A673 (cell line): ENCODE data around the gene APLP2. TPM values are rescaled to one million over a fixed set of nuclear protein-coding genes. Genes with fewer than 3 reads are reported as not detected.

Experiments used
- BruUV-seq: library from RNA; stranded (reverse); fragments of 400-500 nt; replicated peaks from 2 replicates; lab custom pipeline; 2021; lab: Mats Ljungman, UMichigan
- CTCF ChIA-PET: fragments of 300-600 bp; sonication (Branson Sonifier 250); formaldehyde crosslinking; loops from one replicate; lab custom pipeline; 2022; ENCODE audit warnings: antibody characterized with exemption; lab: Charles Lee
- POLR2A ChIA-PET: fragments of 300-600 bp; sonication (Branson Sonifier 250); formaldehyde crosslinking; loops from one replicate; lab custom pipeline; 2022; ENCODE audit warnings: antibody characterized with exemption; ENCODE audit not compliant: low non-redundant PET; lab: Charles Lee
- DNase-seq: peaks from one replicate; pipeline ENCODE4 v3.0.0-alpha.2; 2015; ENCODE audit warnings: low spot score
- H3K27ac ChIP-seq: fragments of 200-600 bp; sonication (generic); 2 replicates; pipeline ENCODE4 v1.5.1; 2016; ENCODE audit warnings: mixed run types, low read depth, mild to moderate bottlenecking, mixed read lengths, antibody characterized with exemption, low read length; ENCODE audit not compliant: poor library complexity, severe bottlenecking
- H3K27me3 ChIP-seq: fragments of 200-600 bp; sonication (generic); replicated peaks from 2 replicates; pipeline ENCODE4 v1.6.1; 2017; ENCODE audit warnings: mixed run types, low read depth, mild to moderate bottlenecking, mixed read lengths, antibody characterized with exemption, low read length; ENCODE audit not compliant: insufficient read depth, poor library complexity
- H3K36me3 ChIP-seq: fragments of 200-600 bp; sonication (generic); 2 replicates; pipeline ENCODE4 v1.6.1; 2016; ENCODE audit warnings: mixed run types, mild to moderate bottlenecking, mixed read lengths, antibody characterized with exemption, low read length; ENCODE audit not compliant: insufficient read depth, poor library complexity, severe bottlenecking
- H3K4me1 ChIP-seq: fragments of 200-600 bp; sonication (generic); 2 replicates; pipeline ENCODE4 v1.6.1; 2017; ENCODE audit warnings: mixed run types, mild to moderate bottlenecking, mixed read lengths, antibody characterized with exemption, low read length; ENCODE audit not compliant: insufficient read depth, poor library complexity, severe bottlenecking
- H3K4me3 ChIP-seq: fragments of 200-600 bp; sonication (generic); 2 replicates; pipeline ENCODE4 v1.5.1; 2016; ENCODE audit warnings: low read depth, mixed run types, mild to moderate bottlenecking, mixed read lengths, low read length; ENCODE audit not compliant: poor library complexity, severe bottlenecking
- H3K9me3 ChIP-seq: fragments of 200-600 bp; sonication (generic); 2 replicates; pipeline ENCODE4 v1.6.1; 2016; ENCODE audit warnings: mixed run types, low read depth, mild to moderate bottlenecking, mixed read lengths, antibody characterized with exemption, low read length; ENCODE audit not compliant: poor library complexity, severe bottlenecking
- EZH2 ChIP-seq: fragments of 200-600 bp; sonication (generic); IDR thresholded peaks from 2 replicates; pipeline ENCODE4 v1.6.1; 2017; ENCODE audit warnings: borderline replicate concordance, low read depth, mild to moderate bottlenecking, mixed read lengths, antibody characterized with exemption, low read length; ENCODE audit not compliant: poor library complexity, severe bottlenecking
- intact Hi-C: fragments of 100-400 bp; cut with micrococcal nuclease; formaldehyde crosslinking; loops from one replicate; pipeline ENCODE4 v1.10.0; 2022; ENCODE audit not compliant: unreplicated experiment
- total RNA-seq: library from RNA; stranded (reverse); gene quantifications from 2 replicates; pipeline ENCODE4 v1.2.3, GENCODE V29; 2021
- TF ChIP-seq, protein P1 (sequence below): fragments of 300-800, 200-600 bp; sonication (generic); conservative IDR thresholded peaks from 2 replicates; pipeline ENCODE4 v1.5.1; 2017; ENCODE audit warnings: low read depth, mild to moderate bottlenecking, antibody characterized with exemption, low read length, moderate library complexity, mixed read lengths

Gene APLP2
- total RNA-seq, 1 experiment from 2014 or later: 175 TPM

DNA sequence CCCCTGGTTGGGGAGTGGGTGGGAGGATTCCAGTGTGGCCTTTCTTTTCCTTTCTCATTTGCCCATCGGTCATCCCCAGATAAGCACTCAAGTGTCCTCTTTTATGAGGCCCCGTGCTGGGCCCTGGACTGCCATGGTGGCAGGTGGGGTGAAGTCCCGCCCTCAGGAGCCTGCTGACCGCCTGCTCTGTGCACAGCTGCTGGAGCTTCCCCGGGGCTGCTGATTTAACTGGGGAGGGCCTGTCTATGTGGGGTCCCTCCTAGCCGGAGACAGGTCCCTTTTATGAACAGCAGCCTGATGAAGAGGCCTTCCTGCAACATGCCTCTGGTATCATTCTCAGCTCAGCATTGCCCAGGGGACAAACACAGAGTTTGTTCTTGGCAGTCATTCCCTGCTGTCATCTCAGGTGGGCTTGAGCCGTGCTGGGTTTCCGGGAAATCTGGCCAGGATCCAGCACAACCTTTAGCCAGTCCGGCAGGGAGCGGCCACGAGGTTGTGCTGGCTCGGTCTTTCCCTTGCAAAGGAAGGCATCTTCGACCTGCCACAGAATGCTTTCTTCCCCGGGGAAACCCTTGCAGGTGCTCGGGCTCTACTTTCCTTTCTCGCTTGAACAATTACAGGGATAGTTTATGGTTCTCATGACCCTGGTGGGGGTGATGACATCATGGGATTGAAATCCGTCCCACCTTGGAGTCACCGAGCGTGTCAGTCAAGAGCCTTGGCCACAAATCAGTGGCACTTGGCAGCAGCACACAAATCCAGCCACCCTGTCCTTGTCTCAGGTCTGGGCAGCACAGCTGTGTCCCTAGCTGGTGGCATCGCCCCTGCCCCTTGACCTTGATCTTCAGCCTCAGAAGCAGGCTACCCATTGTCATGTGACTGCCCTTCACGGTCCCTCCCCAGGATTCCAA is 110.0 kb downstream of the APLP2 start:
- Histone ChIP-seq H3K27me3 (no peaks in the 10 kb centered on the region), H3K27ac (no peak overlapping the region), H3K9me3 (no peaks in the 10 kb centered on the region), H3K36me3 (no peaks in the 10 kb centered on the region), H3K4me1 (no peaks in the 10 kb centered on the region), H3K4me3 (no peak overlapping the region)
- TF ChIP-seq EZH2: no peak
- TF ChIP-seq, protein P1, sequence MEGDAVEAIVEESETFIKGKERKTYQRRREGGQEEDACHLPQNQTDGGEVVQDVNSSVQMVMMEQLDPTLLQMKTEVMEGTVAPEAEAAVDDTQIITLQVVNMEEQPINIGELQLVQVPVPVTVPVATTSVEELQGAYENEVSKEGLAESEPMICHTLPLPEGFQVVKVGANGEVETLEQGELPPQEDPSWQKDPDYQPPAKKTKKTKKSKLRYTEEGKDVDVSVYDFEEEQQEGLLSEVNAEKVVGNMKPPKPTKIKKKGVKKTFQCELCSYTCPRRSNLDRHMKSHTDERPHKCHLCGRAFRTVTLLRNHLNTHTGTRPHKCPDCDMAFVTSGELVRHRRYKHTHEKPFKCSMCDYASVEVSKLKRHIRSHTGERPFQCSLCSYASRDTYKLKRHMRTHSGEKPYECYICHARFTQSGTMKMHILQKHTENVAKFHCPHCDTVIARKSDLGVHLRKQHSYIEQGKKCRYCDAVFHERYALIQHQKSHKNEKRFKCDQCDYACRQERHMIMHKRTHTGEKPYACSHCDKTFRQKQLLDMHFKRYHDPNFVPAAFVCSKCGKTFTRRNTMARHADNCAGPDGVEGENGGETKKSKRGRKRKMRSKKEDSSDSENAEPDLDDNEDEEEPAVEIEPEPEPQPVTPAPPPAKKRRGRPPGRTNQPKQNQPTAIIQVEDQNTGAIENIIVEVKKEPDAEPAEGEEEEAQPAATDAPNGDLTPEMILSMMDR: no peak
- POLR2A ChIA-PET: no interaction called here
- no peak for DNase-seq
- intact Hi-C loops: no loop called here
- CTCF ChIA-PET: no interaction called here
- no TSS peak for BruUV-seq

DNA sequence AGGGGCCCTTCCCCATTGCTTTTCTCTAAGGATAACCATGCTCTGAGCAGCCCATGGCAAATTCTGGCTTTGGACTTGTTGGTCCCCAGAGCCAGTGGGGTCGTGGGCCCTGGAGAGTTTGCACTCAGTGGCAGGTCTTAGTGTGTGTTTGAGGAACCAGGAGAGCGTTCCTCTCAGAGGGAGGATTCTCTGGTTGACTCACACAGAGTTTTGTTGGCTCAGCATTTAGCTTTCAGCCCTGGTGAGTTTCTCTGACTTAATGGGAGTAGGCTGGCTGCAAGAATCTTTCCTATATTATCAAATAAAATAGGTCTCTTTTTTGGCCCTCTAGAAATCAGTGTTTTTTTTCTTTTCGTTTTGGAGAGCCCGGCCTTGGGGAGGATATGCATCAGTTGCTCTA is 110.8 kb downstream of the APLP2 start:
- no peaks in the 10 kb centered on the region for H3K36me3 ChIP-seq
- no peaks in the 10 kb centered on the region for H3K27me3 ChIP-seq
- intact Hi-C loops: no loop called here
- DNase-seq: no peak
- no peak overlapping the region for H3K27ac ChIP-seq
- POLR2A ChIA-PET: no interaction called here
- no peak overlapping the region for H3K4me3 ChIP-seq
- CTCF ChIA-PET: no interaction called here
- H3K4me1 ChIP-seq: no peaks in the 10 kb centered on the region
- no peak for TF ChIP-seq EZH2
- TF ChIP-seq, protein P1: no peak
- no TSS peak for BruUV-seq
- no peaks in the 10 kb centered on the region for H3K9me3 ChIP-seq

DNA sequence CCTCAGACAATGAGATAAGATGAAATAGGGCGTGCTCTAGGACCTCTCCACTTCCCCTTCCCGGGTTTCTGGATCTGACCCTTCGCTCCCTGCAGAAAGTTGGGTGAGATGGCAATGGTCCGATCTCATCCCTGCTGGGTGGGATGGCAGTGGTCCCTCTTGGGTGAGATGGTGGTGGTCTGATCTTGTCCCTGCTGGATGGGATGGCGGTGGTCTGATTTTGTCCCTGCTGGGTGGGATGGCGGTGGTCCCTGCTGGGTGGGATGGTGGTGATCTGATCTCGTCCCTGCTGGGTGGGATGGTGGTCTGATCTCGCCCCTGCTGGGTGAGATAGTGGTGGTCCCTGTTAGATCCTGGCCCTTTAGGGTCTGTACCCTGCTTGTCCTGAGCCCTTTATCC is 111.2 kb downstream of the APLP2 start:
- no peak for DNase-seq
- TF ChIP-seq, protein P1: no peak
- TF ChIP-seq EZH2: no peak
- no peaks in the 10 kb centered on the region for H3K9me3 ChIP-seq
- H3K4me3 ChIP-seq: no peak overlapping the region
- intact Hi-C loops: no loop called here
- no peak overlapping the region for H3K27ac ChIP-seq
- CTCF ChIA-PET: no interaction called here
- no peaks in the 10 kb centered on the region for H3K4me1 ChIP-seq
- no TSS peak for BruUV-seq
- no peaks in the 10 kb centered on the region for H3K36me3 ChIP-seq
- POLR2A ChIA-PET: no interaction called here
- H3K27me3 ChIP-seq: no peaks in the 10 kb centered on the region
